ENCODE measurements around the gene LY6G6D.

LY6G6D gene

DNA sequence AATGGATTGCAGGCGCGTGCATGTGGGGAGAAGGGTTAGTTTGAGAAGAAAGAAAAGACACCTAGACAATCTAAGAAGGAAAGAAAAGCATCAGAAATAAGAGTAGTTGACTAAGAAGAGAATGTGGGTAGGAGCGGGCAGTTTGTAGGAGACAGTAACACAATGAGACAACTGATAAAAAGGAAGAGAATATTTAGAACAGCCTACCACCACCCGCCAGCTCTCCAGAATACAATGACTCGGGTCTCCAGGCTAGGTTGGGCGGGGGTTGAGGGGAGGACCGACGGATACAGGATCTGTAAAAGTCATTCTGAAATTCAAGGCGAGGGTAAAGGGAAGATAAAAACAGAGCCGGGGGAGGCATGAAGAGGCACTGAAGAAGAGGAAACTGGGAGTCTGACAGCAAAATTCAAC is 12.7 kb upstream of the LY6G6D start:
- ChIA-PET CTCF (interaction anchor here (1.4 kb wide), 1 partner anchor 67 kb away, joined by 5 read pairs; no protein-coding TSS in a partner anchor), POLR2A (interaction anchor here (0.7 to 2.9 kb wide), 13 partner anchors 10 to 268 kb away, joined by 3 to 43 read pairs (median 6); partner anchors contain the start of genes C6orf47, CLIC1, DDAH2 and HSPA1B)
- no peak for DNase-seq (ENCODE audit: extremely low spot score)
- TF ChIP-seq LEF1 (IDR thresholded peaks at IDR 0.05; ENCODE audit: borderline replicate concordance) = no peak
- no peak for TF ChIP-seq ZNF384 (IDR thresholded peaks at IDR 0.05)
- no peak for TF ChIP-seq ARNT (IDR thresholded peaks at IDR 0.05)
- no peak for TF ChIP-seq SUZ12 (IDR thresholded peaks at IDR 0.05)
- no peak for TF ChIP-seq FOXM1 (IDR thresholded peaks at IDR 0.05; ENCODE audit: borderline replicate concordance)
- TF ChIP-seq, protein P1, sequence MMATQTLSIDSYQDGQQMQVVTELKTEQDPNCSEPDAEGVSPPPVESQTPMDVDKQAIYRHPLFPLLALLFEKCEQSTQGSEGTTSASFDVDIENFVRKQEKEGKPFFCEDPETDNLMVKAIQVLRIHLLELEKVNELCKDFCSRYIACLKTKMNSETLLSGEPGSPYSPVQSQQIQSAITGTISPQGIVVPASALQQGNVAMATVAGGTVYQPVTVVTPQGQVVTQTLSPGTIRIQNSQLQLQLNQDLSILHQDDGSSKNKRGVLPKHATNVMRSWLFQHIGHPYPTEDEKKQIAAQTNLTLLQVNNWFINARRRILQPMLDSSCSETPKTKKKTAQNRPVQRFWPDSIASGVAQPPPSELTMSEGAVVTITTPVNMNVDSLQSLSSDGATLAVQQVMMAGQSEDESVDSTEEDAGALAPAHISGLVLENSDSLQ (IDR thresholded peaks at IDR 0.05) = no peak
- no peak for TF ChIP-seq TARDBP (IDR thresholded peaks at IDR 0.05)
- no peak for TF ChIP-seq FOXA1 (IDR thresholded peaks at IDR 0.05)
- no peak for TF ChIP-seq NFRKB (IDR thresholded peaks at IDR 0.05)
- no peak for TF ChIP-seq CTBP1 (IDR thresholded peaks at IDR 0.05; ENCODE audit: borderline replicate concordance)
- no peak for TF ChIP-seq BHLHE40 (IDR thresholded peaks at IDR 0.05; ENCODE audit: borderline replicate concordance)
- no peak for TF ChIP-seq FOXK2 (IDR thresholded peaks at IDR 0.05)
- TF ChIP-seq HDGF (IDR thresholded peaks at IDR 0.05; ENCODE audit: borderline replicate concordance) = no peak
- TF ChIP-seq SP1 (IDR thresholded peaks at IDR 0.05) = no peak
- TF ChIP-seq ELF4 (IDR thresholded peaks at IDR 0.05) = no peak

DNA sequence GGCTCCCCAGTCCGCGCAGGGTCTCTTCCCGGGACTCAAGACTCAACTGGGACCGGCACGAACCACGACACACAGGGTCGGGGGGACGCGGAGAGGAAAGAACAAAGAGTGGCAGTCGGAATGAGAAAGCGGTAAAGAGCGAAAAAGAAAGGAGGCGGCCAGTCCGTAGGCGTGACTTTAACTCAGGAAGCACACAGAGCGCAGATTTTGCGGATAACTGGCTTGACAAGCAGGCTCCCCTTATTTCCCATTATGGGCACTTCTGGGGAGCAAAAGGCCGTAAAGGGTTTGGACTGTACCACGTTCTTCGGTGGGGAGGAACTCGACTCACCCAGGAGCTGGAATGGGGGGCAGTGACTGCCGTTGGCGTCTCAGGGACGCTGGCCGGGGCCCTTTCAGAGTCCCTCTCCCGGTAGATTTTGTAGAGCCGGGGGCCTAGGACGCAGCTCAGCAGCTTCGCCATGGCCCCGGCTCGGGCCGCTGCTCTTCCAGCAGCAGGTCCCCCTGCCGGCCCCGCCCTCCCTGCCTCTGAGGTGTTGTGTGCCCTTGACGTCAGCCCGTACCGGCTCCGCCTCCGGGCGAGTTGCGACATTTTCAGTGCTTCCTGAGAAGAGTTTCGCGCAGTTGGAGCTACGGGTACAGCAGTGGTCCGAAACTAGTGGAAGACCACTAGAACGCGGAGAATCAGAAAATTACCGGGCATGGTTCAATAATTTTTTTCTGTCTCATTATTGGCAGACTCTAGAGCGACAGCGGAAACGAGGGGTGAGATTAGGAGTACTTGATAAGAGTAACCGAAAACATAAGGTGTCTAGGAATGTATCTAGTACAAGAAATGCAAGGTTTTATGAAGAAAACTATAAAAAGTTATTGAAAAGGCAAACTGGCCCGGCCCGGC is 12.1 kb upstream of the LY6G6D start, which contains the start of gene ABHD16A:
Gene ABHD16A (minus strand): TSS at position 506 of the 898 bp plus-strand sequence. CDS start 43 bp downstream, at position 463.
- DNase-seq (ENCODE audit: extremely low spot score) = peak; percentile 99
- CTCF ChIA-PET = interaction anchor here (0.6 to 1.4 kb wide), 5 partner anchors 36 to 127 kb away, joined by 3 to 5 read pairs (median 3); partner anchors contain the start of genes MSH5 and VARS1

DNA sequence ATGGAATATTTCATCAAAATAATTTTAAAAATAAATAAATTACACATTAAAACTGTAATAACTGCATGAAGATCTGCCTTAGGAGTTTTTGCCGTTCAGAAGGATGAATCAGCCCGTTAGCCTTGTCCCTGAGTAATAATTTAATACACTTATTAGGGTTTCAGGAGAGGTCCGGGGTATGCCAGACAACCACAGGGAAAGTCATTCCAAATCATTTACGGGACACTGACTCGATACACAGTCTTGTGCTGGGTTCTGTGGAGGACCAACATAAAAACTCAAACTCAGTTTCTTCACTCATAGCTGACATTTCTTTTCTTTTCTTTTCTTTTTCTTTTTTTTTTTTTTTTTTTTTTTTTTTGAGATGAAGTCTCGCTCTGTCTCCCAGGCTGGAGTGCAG is 9.2 kb upstream of the LY6G6D start:
- DNase-seq (ENCODE audit: extremely low spot score) = no peak
- TF ChIP-seq FOXA1 (IDR thresholded peaks at IDR 0.05) (no peak), SP1 (IDR thresholded peaks at IDR 0.05) (no peak), BHLHE40 (IDR thresholded peaks at IDR 0.05; ENCODE audit: borderline replicate concordance) (no peak), LEF1 (IDR thresholded peaks at IDR 0.05; ENCODE audit: borderline replicate concordance) (no peak), SUZ12 (IDR thresholded peaks at IDR 0.05) (no peak), FOXK2 (IDR thresholded peaks at IDR 0.05) (no peak), TARDBP (IDR thresholded peaks at IDR 0.05) (no peak), ELF4 (IDR thresholded peaks at IDR 0.05) (no peak)
- TF ChIP-seq, protein P1 (IDR thresholded peaks at IDR 0.05) = no peak
- ChIA-PET CTCF (no interaction called here), POLR2A (interaction anchor here (0.9 kb wide), 2 partner anchors 9 to 29 kb away, joined by 3 read pairs; partner anchors contain the start of gene LY6G6D)

More for the DNA sequence above, 12.1 kb upstream of the LY6G6D start, which contains the start of gene ABHD16A:
- TF ChIP-seq SP1 (IDR thresholded peaks at IDR 0.05) = no peak
- TF ChIP-seq, protein P1 (IDR thresholded peaks at IDR 0.05) = peak; percentile 34; the same call in 1 of the 2 replicates
- TF ChIP-seq ELF4 (IDR thresholded peaks at IDR 0.05) = peak; percentile 32; the same call in 1 of the 2 replicates
- no peak for TF ChIP-seq HDGF (IDR thresholded peaks at IDR 0.05; ENCODE audit: borderline replicate concordance)
- TF ChIP-seq TARDBP (IDR thresholded peaks at IDR 0.05) = no peak
- peak; percentile 54; the same call in 1 of the 2 replicates for TF ChIP-seq BHLHE40 (IDR thresholded peaks at IDR 0.05; ENCODE audit: borderline replicate concordance)
- TF ChIP-seq FOXM1 (IDR thresholded peaks at IDR 0.05; ENCODE audit: borderline replicate concordance) = no peak
- no peak for TF ChIP-seq FOXA1 (IDR thresholded peaks at IDR 0.05)
- peak; percentile 43 for TF ChIP-seq L3MBTL2 (conservative IDR thresholded peaks at IDR 0.05)
- no peak for TF ChIP-seq NFRKB (IDR thresholded peaks at IDR 0.05)
- TF ChIP-seq SUZ12 (IDR thresholded peaks at IDR 0.05) = no peak
- POLR2A ChIA-PET = interaction anchor here (0.6 to 2.9 kb wide), 27 partner anchors 10 to 267 kb away, joined by 3 to 43 read pairs (median 4); partner anchors contain the start of genes BAG6, C6orf47, CLIC1 and CSNK2B

DNA sequence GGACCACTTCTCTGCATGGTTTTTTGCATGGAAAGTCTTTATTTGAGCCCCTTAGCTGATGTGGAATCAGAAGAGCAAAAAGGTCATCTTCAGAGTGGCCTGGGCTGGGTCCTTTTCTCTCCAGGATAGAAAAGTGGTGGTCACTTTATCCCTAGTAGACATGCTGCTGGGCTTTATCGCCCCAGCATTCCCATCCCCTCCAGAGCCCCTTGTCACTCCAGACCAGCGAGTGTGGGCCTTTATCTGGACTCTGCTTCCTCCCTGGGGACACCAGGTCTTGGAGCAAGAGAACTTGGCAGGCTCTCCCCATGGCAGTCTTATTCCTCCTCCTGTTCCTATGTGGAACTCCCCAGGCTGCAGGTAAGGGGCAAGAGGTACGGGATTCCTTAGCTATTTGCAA is 8.5 kb upstream of the LY6G6D start, which contains the start of gene LY6G6F:
Gene LY6G6F (plus strand): TSS at position 268 of the 400 bp plus-strand sequence. CDS start 41 bp downstream, at position 309.
- ChIA-PET POLR2A (interaction anchor here (0.7 to 0.9 kb wide), 3 partner anchors 8 to 29 kb away, joined by 3 read pairs; partner anchors contain the start of gene LY6G6D), CTCF (no interaction called here)
- no peak for DNase-seq (ENCODE audit: extremely low spot score)
- TF ChIP-seq, protein P1 (IDR thresholded peaks at IDR 0.05) = no peak
- no peak for TF ChIP-seq CTBP1 (IDR thresholded peaks at IDR 0.05; ENCODE audit: borderline replicate concordance)
- no peak for TF ChIP-seq SUZ12 (IDR thresholded peaks at IDR 0.05)
- no peak for TF ChIP-seq FOXK2 (IDR thresholded peaks at IDR 0.05)
- TF ChIP-seq HDGF (IDR thresholded peaks at IDR 0.05; ENCODE audit: borderline replicate concordance) = no peak
- no peak for TF ChIP-seq SP1 (IDR thresholded peaks at IDR 0.05)
- TF ChIP-seq ARNT (IDR thresholded peaks at IDR 0.05) = no peak
- TF ChIP-seq FOXA1 (IDR thresholded peaks at IDR 0.05) = no peak
- no peak for TF ChIP-seq ZNF384 (IDR thresholded peaks at IDR 0.05)

DNA sequence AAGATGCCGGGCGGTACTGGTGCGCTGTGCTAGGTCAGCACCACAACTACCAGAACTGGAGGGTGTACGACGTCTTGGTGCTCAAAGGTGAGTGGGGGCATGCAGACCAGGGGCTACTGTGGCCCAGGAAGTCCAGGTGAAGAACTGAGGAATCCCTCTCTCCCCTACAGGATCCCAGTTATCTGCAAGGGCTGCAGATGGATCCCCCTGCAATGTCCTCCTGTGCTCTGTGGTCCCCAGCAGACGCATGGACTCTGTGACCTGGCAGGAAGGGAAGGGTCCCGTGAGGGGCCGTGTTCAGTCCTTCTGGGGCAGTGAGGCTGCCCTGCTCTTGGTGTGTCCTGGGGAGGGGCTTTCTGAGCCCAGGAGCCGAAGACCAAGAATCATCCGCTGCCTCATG is 7.4 kb upstream of the LY6G6D start:
- CTCF ChIA-PET = no interaction called here
- TF ChIP-seq SP1 (IDR thresholded peaks at IDR 0.05) (no peak), CTBP1 (IDR thresholded peaks at IDR 0.05; ENCODE audit: borderline replicate concordance) (no peak)
- no peak for DNase-seq (ENCODE audit: extremely low spot score)
- POLR2A ChIA-PET = no interaction called here
